ENCODE measurements around the gene SHH. TPM values are rescaled to one million over a fixed set of nuclear protein-coding genes. Genes with fewer than 3 reads are reported as not detected.
A peak's percentile ranks its signal among the peaks of the same experiment; 100 is the strongest.

SHH gene
- total and polyA plus RNA-seq, 2 experiments from 2014 or later: not detected

GRCh38 chr7:155815332-155816191 lies 3.3 kb upstream of the SHH start:
- ATAC-seq (peak; percentile 74), DNase-seq (ENCODE audit: low spot score) (peak; percentile 87)
- Histone ChIP-seq H3K36me3 (ENCODE audit: insufficient read depth) (no peaks in the 10 kb centered on the region), H3K79me2 (replicated peaks; ENCODE audit: insufficient read depth) (no peaks in the 10 kb centered on the region), H3K4me1 (ENCODE audit: insufficient read depth) (peaks cover 13% of the 10 kb centered on the region; the same call in 1 of the 2 replicates), H3K4me3 (no peak overlapping the region), H3K4me2 (0 out of 2 replicates have a peak overlapping the region, but pooled peaks have one; percentile 48), H3F3A (replicated peaks; ENCODE audit: low read depth) (no peaks in the 10 kb centered on the region), H3K9me2 (ENCODE audit: insufficient read depth) (no peaks in the 10 kb centered on the region), H3K27ac (ENCODE audit: low read depth) (no peak overlapping the region), H3K27me3 (ENCODE audit: insufficient read depth) (peaks cover 48% of the 10 kb centered on the region), H2AFZ (no peak overlapping the region), H4K20me1 (replicated peaks; ENCODE audit: insufficient read depth) (peaks cover 10% of the 10 kb centered on the region; the same call in 1 of the 2 replicates)
- peaks cover 58% of the 10 kb centered on the region for H3K27me3 Mint-ChIP-seq (ENCODE audit: insufficient read depth, low read depth, poor library complexity)
- H3K4me3 Mint-ChIP-seq: peak overlapping the region; percentile 0; the same call in 1 of the 3 replicates
- H3K9me3 Mint-ChIP-seq: peaks cover 7% of the 10 kb centered on the region
- TF ChIP-seq CTCF (conservative IDR thresholded peaks at IDR 0.05; ENCODE audit: low read depth in 2 of 2) (peak; percentile 64 to 92), ETS1 (IDR thresholded peaks at IDR 0.05) (no peak)
- H3K4me1 Mint-ChIP-seq: peaks cover 39% of the 10 kb centered on the region
- H3K36me3 Mint-ChIP-seq (ENCODE audit: low read depth): no peaks in the 10 kb centered on the region
- no peak overlapping the region for H3K27ac Mint-ChIP-seq

DNA sequence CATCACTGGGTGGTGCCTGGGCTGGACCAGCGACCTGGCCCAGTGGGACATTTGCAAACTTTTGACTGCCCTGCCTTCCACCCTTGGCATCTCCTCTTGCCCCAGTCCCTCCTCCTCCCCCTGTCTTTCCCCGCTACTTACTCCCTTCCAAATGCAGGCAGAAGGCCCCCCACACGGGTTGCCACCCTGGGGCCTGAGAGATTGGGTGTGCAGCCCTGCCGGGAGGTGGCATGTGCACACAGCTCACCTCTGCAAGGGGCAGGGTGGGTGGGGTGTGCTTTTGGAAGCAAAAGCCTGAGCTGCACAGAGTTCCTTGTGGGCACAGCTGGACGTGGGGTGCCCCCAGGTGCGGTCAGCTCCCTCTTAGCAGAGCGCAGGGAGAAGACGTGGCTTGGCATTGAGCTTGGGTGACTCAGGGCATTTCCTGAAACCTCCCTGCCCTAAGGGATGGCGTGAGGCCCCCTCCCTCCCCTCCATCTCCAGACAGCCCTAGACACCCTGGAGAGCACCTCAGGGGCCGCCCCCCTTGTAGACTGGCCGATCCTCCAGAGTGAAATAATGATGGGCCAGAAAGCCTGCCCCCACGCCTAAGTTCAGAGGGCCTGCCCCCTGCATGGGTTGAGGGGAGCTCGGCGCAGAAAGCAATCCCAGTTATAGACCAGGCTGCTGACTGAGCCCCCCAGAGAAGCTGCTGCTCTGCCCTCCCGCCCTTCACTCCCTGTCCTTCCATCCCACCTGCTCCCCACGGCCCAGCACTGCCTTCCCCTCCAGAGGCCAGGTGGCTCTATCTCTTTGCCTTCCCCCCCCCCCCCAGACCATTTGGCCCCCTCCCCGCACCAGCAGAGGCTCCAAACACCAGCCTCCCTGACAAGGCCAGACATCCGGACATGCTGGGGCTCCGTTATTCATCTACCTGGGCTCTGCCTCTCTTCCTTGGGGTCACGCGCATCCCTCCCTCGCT lies 2.3 kb upstream of the SHH start:
- Histone ChIP-seq H2AFZ (no peak overlapping the region), H3K4me1 (ENCODE audit: insufficient read depth) (peaks cover 15% of the 10 kb centered on the region; the same call in 1 of the 2 replicates), H3K4me2 (no peak overlapping the region), H3K9me2 (ENCODE audit: insufficient read depth) (no peaks in the 10 kb centered on the region), H3K4me3 (no peak overlapping the region), H4K20me1 (replicated peaks; ENCODE audit: insufficient read depth) (peaks cover 10% of the 10 kb centered on the region; the same call in 1 of the 2 replicates), H3K36me3 (ENCODE audit: insufficient read depth) (no peaks in the 10 kb centered on the region), H3K27me3 (ENCODE audit: insufficient read depth) (peaks cover 58% of the 10 kb centered on the region), H3K27ac (ENCODE audit: low read depth) (no peak overlapping the region), H3F3A (replicated peaks; ENCODE audit: low read depth) (no peaks in the 10 kb centered on the region), H3K79me2 (replicated peaks; ENCODE audit: insufficient read depth) (no peaks in the 10 kb centered on the region)
- DNase-seq (ENCODE audit: low spot score) (no peak), ATAC-seq (no peak; the same call in 2 of the 3 replicates)
- Mint-ChIP-seq H3K27me3 (ENCODE audit: insufficient read depth, low read depth, poor library complexity) (peaks cover 63% of the 10 kb centered on the region), H3K4me1 (peaks cover 40% of the 10 kb centered on the region), H3K27ac (no peak overlapping the region), H3K4me3 (0 out of 3 replicates have a peak overlapping the region, but pooled peaks have one; percentile 17), H3K36me3 (ENCODE audit: low read depth) (no peaks in the 10 kb centered on the region), H3K9me3 (peaks cover 7% of the 10 kb centered on the region)
- TF ChIP-seq CREB1 (CRISPR knock-in tag; IDR thresholded peaks at IDR 0.05; ENCODE audit: low read depth): no peak
- TF ChIP-seq EZH2 (IDR thresholded peaks at IDR 0.05; ENCODE audit: low read depth, unreplicated experiment): no peak
- no peak for TF ChIP-seq POLR2AphosphoS5 (IDR thresholded peaks at IDR 0.05; ENCODE audit: low read depth)
- no peak for TF ChIP-seq EZH2phosphoT487 (IDR thresholded peaks at IDR 0.05; ENCODE audit: unreplicated experiment)
- no peak for TF ChIP-seq ETS1 (IDR thresholded peaks at IDR 0.05)
- TF ChIP-seq JUNB (IDR thresholded peaks at IDR 0.05; ENCODE audit: unreplicated experiment): no peak

Data from GM23338 (cell line).